Stimulated activated CD8-positive, alpha-beta memory T cell treated with anti-CD3 and anti-CD28 coated beads, Interleukin-7, amount 100 ng/mL, for 24 hours (primary cell): ENCODE results near the gene DGKB.

ENCODE experiments used
- DNase-seq: peaks from one replicate; pipeline ENCODE4 v3.0.0-alpha.2; 2020; ENCODE audit warnings: low read depth

DGKB gene

GRCh38 chr7:14859267-14859666 is 43.3 kb downstream of the DGKB start:
- no peak for DNase-seq

DNA sequence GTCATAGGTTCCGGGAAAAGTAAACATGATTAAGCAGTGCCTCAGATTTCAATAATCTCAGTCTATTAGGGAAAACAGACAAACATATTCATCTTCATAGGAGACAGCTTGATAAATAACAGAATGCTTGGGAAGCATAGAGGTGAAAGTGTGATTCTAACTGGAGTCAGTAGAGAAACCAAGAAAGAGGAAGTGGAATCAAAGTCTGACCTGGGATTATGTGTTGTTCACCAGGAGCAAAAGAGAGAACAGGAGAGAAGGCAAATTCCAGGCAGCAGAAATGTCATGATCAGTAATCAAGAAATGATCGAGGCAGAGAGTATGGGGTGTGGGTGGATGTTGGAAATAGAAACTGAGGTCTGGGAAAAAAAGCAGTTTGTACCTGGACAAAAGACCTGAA is 43.7 kb downstream of the DGKB start:
- DNase-seq = no peak

DNA sequence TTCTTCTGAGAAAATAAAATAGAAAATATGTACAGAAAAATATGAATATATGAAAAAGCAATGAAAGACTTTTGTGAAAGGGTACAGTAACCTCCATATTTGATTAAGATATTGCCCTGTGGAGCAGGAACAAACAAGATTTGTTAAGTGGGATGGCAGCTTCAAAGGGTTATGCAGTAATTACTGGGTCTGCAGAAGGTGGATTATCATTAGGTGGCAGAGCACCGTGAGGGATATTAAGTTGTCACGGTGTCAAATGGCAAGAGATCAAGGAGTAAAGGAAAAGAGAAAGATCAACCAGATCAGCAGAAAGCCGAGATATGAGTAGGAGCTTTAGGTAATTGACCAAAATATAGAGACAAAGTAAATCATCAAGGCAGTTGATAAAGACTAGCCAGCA is 44.1 kb downstream of the DGKB start:
- DNase-seq = no peak

DNA sequence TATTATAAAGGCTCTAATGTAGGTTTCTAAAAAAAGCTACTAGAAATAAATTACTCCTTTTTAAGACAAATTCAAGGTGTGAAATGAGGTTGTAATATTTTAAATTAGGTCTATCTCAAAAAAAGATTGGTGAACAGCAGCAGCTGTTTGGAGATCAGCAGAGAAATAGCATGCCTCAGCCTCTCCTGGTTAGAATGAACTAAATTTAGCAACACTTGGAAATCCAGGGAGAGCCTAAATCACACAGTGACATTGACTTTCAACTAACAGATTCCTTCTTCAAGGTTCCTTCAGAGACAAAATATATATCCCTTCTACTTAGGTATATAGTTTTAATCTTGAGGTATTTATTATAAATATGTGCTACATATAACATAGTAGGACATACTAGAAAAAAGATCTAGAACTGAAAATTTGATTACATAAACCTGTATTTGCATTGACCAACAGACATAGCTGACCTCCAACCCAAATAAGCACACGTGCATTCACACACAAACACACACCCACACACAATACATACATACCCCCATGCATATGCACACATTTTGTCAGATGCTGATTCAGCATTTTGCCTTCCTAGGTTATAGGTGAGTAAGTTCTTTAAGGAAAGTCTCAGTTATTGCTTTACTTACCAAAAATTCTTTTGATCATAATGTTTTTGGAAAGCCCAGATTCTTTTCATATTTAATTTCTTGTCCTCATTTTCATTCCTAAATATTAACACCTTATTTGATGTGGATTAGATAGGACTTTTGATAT is 47.3 kb downstream of the DGKB start:
- DNase-seq = no peak

- no peak for DNase-seq
Observed at GRCh38 chr7:14854471-14854870, 48.1 kb downstream of the DGKB start.

- no peak for DNase-seq
Observed at GRCh38 chr7:14851610-14852009, 50.9 kb downstream of the DGKB start.

DNA sequence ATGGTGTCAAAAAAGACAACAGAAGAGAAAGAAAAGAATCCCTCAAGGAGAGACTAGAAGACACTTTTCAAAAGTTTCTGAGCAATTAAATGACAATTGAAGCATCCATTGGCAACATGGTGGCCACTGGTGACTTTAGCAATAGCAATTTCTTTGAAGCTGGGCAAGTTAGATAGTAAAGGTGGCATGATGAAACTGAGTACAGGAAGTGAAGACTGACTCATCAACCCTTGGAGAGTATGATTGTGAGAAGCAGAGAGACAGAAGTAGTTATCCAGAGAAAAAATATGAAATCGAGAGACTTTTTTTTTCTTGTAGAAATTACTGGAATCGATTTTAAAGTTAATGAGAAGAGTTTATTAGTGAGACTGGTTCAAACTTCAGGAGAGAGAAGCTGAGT is 52.5 kb downstream of the DGKB start:
- no peak for DNase-seq

- no peak for DNase-seq
Observed at GRCh38 chr7:14846405-14846804, 56.1 kb downstream of the DGKB start.

- DNase-seq = no peak
Observed at GRCh38 chr7:14843755-14844154, 58.8 kb downstream of the DGKB start.

- DNase-seq = no peak
Observed at GRCh38 chr7:14842523-14842922, 60.0 kb downstream of the DGKB start.

- DNase-seq = no peak
Observed at GRCh38 chr7:14841869-14842268, 60.7 kb downstream of the DGKB start.

DNA sequence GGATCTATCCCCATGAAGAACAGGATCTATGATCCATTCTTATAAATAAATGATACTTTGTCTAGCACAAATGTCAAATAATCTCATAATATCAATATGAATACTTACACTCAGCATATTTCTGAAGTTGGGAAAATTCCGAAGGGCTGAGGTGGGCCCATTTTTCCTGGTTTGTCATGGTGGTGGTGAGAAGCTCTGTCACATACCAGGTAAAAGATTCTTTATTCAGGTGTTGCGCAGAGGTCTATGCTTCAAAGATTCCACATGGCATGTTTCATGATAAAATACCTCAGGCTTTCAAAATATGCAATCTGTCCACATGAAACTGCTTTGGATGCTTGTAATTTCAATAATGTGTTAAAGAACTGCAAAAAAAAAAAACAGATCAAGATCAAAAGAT is 61.5 kb downstream of the DGKB start:
- DNase-seq = no peak

GRCh38 chr7:14839307-14839706 is 63.2 kb downstream of the DGKB start:
- no peak for DNase-seq

GRCh38 chr7:14837216-14837615 is 65.3 kb downstream of the DGKB start:
- no peak for DNase-seq

- no peak for DNase-seq
Observed at GRCh38 chr7:14836571-14837189, 65.9 kb downstream of the DGKB start.

DNA sequence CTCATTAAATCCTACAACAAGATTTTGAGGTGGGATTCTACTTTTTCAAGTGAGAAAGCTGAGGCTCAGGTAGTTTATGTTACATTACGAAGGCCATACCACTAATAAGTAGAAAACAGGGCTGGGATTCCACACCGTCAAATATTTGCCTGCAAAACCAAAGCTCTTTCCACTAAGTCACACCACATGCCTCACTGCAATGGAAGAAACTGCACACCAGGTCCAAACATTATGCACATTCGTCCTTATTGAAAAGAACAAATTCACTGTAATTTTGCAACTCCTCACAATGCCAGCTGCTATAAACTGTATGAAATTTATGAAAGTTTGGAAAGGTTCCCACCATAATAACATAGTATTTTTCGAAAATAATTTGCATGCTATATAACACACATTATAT is 66.5 kb downstream of the DGKB start:
- no peak for DNase-seq

DNA sequence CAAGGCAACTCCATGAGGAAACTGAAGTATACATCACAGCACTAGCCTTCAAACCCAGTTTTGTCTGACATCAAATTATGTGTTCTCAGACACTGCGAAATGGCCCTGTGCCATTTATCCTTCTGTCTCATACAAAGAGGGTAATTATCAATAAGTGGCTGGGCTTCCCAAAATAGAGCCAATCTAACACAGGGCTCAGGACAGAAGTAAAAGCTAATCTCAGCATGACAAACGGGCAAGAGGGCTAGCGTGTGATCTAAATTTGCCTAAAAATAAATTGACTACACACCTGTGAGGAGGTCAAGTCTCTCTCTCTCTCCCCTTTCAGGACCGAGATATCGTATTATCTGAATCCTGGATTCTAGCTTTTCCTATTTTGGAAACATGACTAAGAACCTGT is 67.2 kb downstream of the DGKB start:
- no peak for DNase-seq

- no peak for DNase-seq
Observed at GRCh38 chr7:14834883-14835282, 67.7 kb downstream of the DGKB start.

DNA sequence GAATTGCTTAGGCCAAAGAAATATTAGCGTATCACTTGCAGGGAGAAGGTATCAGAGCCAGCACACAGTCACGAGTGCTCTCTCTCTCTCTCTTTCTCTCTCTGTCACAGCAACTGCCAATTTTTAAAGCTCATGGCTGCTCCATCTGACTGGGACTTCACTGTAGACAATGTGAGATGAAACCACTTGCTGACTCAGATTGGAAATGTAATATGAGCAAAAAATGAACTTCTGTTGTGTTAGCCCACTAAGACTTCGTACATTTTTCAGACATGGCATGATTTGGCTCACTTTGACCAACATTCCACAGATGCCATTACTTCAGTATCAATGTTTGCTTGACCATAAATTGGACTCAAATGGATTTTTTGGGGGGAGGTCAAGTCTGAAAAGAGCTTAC is 68.1 kb downstream of the DGKB start:
- no peak for DNase-seq

- no peak for DNase-seq
Observed at GRCh38 chr7:14833707-14834106, 68.8 kb downstream of the DGKB start.

- DNase-seq = no peak
Observed at GRCh38 chr7:14828053-14828452, 74.5 kb downstream of the DGKB start.

GRCh38 chr7:14826426-14826825 is 76.1 kb downstream of the DGKB start:
- DNase-seq = no peak

DNA sequence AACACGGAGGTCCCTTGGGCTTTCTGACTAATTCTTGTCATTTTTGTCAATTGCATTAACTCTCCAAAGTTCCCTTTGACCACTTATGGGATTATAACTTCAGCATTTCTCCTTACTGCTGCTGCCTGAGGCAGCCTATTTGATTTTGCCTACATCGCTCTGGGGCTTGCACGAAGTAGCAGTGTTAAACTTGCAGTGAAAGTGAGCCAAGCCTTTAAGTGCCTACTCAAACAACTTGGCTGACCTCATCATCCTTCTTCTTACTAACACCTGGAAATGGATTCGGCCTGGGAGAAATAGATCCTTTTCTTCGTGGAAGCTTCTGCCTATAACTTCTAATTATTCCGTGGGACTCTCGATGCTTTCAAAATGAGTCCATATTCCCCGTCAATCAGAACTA is 76.6 kb downstream of the DGKB start:
- DNase-seq = no peak

- DNase-seq = no peak
Observed at GRCh38 chr7:14822481-14822854, 80.1 kb downstream of the DGKB start.
